ENCODE measurements around the gene CFTR.

- TF ChIP-seq, protein P1, sequence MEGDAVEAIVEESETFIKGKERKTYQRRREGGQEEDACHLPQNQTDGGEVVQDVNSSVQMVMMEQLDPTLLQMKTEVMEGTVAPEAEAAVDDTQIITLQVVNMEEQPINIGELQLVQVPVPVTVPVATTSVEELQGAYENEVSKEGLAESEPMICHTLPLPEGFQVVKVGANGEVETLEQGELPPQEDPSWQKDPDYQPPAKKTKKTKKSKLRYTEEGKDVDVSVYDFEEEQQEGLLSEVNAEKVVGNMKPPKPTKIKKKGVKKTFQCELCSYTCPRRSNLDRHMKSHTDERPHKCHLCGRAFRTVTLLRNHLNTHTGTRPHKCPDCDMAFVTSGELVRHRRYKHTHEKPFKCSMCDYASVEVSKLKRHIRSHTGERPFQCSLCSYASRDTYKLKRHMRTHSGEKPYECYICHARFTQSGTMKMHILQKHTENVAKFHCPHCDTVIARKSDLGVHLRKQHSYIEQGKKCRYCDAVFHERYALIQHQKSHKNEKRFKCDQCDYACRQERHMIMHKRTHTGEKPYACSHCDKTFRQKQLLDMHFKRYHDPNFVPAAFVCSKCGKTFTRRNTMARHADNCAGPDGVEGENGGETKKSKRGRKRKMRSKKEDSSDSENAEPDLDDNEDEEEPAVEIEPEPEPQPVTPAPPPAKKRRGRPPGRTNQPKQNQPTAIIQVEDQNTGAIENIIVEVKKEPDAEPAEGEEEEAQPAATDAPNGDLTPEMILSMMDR (IDR thresholded peaks at IDR 0.05), result no peak
- TF ChIP-seq POLR2AphosphoS5 (IDR thresholded peaks at IDR 0.05) (no peak), POLR2A (IDR thresholded peaks at IDR 0.05) (no peak), EP300 (IDR thresholded peaks at IDR 0.05) (no peak)
Observed at GRCh38 chr7:117538053-117538452, 58.2 kb downstream of the CFTR start.
